Stimulated activated memory B cell treated with anti-CD40 and anti-IgM and Interleukin-4, amounts not matched to agents 10 μg/mL and 1 μg/mL and 100 μg/mL, for 72 hours (primary cell): ENCODE data around the gene CAPN10.
"Not testable (repeated sequence)": the region's sequence is repeated elsewhere in the genome, so short reads cannot be mapped to it uniquely, and the experiment has no call there.

Experiments
- ATAC-seq: fragments of 150-1000 bp; cut with Tn5 transposase; 2 replicates; pipeline ENCODE4 v1.10.0; 2021
- H3K27ac Mint-ChIP-seq: one replicate; pipeline ENCODE4 v1.8.0; 2022; ENCODE audit warnings: mild to moderate bottlenecking, mixed read lengths
- H3K27me3 Mint-ChIP-seq: one replicate; pipeline ENCODE4 v1.8.0; 2022; ENCODE audit warnings: mixed read lengths
- H3K36me3 Mint-ChIP-seq: one replicate; pipeline ENCODE4 v1.8.0; 2022; ENCODE audit warnings: mixed read lengths
- H3K4me1 Mint-ChIP-seq: one replicate; pipeline ENCODE4 v1.8.0; 2022; ENCODE audit warnings: mixed read lengths
- H3K4me3 Mint-ChIP-seq: one replicate; pipeline ENCODE4 v1.8.0; 2022; ENCODE audit warnings: mild to moderate bottlenecking, moderate library complexity, mixed read lengths
- H3K9me3 Mint-ChIP-seq: one replicate; pipeline ENCODE4 v1.8.0; 2022; ENCODE audit warnings: mixed read lengths

CAPN10 gene, protein sequence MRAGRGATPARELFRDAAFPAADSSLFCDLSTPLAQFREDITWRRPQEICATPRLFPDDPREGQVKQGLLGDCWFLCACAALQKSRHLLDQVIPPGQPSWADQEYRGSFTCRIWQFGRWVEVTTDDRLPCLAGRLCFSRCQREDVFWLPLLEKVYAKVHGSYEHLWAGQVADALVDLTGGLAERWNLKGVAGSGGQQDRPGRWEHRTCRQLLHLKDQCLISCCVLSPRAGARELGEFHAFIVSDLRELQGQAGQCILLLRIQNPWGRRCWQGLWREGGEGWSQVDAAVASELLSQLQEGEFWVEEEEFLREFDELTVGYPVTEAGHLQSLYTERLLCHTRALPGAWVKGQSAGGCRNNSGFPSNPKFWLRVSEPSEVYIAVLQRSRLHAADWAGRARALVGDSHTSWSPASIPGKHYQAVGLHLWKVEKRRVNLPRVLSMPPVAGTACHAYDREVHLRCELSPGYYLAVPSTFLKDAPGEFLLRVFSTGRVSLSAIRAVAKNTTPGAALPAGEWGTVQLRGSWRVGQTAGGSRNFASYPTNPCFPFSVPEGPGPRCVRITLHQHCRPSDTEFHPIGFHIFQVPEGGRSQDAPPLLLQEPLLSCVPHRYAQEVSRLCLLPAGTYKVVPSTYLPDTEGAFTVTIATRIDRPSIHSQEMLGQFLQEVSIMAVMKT

DNA sequence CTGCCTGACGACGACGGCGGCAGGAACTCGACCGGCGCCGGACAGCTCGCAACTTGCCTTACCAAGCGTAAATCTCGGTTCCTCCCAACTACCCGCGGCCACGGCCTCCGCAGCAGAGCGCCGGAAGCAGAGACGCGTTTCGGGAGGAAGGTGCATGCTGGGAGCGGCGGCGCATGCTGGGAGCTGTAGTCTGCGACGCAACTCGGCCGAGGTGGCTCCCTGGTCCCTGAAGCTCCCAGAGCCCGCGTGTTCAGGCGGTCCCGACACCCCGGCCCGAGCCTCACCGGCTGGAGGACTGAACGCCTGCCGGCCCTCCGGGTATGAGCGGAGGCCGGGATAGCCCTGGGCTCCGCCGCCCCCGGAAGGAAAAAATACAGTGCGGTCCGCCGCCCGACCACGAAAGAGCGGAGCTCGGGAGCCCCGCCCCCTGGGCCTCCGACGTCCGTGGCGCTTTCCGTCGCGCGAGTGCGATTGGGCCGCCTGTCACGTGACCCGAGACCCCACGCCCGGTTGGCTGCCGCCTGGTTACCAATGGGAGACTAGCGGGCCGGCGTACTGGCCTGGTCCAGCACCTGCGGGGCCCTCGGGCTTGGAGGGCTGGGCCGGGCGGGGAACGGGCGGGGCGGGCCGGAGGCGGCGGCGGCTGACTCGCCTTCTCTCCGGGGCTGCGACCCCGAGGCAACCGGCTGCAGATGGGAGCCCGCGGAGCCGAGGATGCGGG is at the start of gene CAPN10:
Gene CAPN10, plus strand, starts transcription at position 537 of the 721 bp plus-strand sequence. Its CDS starts 178 bp downstream, at position 715.
- peak within 1 kb of the TSS; percentile 89 for H3K4me3 Mint-ChIP-seq
- H3K27ac Mint-ChIP-seq: peak within 1 kb of the TSS; percentile 94
- H3K9me3 Mint-ChIP-seq: no peaks in the 10 kb centered on the region
- ATAC-seq: peak; percentile 90
- peaks cover 66% of the 10 kb centered on the region for H3K4me1 Mint-ChIP-seq
- H3K36me3 Mint-ChIP-seq: peaks cover 25% of the 10 kb centered on the region
- no peaks in the 10 kb centered on the region for H3K27me3 Mint-ChIP-seq

DNA sequence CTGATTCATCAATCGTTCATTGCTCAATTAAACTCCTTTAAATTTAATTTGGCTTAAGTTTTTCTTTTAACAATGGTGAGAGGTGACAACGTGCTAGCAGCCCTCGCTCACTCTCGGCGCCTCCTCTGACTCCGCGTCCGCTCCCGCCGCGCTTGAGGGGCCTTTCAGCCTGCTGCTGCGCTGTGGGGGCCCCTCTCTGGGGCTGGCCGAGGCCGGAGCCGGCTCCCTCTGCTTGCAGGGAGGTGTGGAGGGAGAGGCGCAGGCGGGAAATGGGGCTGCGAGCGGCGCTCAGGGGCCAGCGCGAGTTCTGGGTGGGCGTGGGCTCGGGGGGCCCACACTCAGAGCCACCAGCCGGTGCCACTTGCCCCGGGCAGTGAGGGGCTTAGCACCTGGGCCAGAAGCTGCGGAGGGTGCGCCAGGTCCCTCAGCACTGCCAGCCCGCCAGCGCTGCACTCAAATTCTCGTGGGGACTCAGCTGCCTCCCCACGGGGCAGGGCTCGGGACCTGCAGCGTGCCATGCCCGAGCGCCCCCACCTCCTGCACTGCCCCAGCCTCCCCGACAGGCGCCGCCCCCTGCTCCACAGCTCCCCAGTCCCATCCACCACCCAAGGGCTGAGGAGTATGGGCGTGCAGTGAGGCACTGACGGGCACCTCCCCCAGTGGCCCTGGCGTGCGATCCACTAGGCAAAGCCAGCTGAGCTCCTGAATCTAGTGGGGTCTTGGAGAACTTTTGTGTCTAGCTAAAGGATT is 48.3 kb upstream of the CAPN10 start:
- Mint-ChIP-seq H3K9me3 (peaks cover 3% of the 10 kb centered on the region), H3K4me1 (peaks cover 11% of the 10 kb centered on the region), H3K27ac (no peak overlapping the region), H3K4me3 (no peak overlapping the region), H3K36me3 (peaks cover 72% of the 10 kb centered on the region), H3K27me3 (no peaks in the 10 kb centered on the region)
- no peak for ATAC-seq

DNA sequence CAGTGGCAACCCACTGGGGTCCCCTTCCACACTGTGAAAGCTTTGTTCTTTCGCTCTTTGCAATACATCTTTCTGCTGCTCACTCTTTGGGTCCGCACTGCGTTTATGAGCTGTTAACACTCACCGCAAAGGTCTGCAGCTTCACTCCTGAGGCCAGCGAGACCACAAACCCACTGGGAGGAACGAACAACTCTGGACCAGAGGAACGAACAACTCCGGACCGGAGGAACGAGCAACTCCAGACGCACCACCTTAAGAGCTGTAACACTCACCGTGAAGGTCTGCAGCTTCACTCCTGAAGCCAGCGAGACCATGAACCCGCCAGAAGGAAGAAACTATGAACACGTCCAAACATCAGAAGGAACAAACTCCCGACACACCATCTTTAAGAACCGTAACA is 47.4 kb upstream of the CAPN10 start:
- H3K36me3 Mint-ChIP-seq: peaks cover 72% of the 10 kb centered on the region
- not testable (repeated sequence) for H3K27me3 Mint-ChIP-seq, ATAC-seq, H3K9me3 Mint-ChIP-seq, H3K27ac Mint-ChIP-seq, H3K4me3 Mint-ChIP-seq
- peaks cover 11% of the 10 kb centered on the region for H3K4me1 Mint-ChIP-seq

DNA sequence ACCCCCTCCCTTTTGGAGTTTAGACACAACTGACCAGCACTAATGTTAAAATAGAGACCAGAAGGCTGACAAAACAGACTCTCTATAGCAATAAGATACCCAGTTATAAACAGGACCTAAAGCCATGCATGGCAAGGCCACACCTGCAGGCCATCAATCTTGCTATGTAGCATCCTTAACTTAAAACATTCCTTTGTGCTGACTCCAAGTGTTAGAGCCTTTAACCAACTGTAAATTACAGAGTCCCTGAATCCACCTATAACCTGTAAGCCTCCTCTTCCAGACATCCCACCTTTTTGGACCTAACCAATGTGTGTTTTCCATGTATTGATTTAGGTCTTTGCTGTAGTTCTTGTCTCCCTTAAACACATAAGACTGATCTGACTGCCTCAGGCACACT is 46.6 kb upstream of the CAPN10 start:
- Mint-ChIP-seq H3K4me3 (no peak overlapping the region), H3K9me3 (no peaks in the 10 kb centered on the region), H3K36me3 (peaks cover 68% of the 10 kb centered on the region), H3K4me1 (peaks cover 11% of the 10 kb centered on the region), H3K27me3 (no peaks in the 10 kb centered on the region), H3K27ac (no peak overlapping the region)
- ATAC-seq: no peak

DNA sequence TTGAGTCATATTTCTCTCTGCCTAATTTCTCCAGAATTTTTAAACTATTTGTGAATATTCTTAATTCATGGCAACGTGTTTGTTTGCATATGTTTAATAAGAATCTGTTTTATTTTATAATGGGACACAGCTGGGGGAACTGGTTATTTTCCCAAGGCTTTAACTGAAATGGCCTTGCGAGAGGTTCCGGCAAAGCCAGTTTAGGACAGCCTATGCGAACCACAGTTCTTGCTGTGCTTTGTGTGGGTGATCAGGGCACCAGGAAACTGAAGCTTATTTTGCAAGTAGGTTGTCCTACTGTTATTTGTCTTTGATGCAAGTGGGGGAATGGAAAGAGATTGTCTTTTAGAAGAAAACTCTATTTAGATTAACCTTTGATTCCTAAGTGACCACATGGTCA is 35.2 kb upstream of the CAPN10 start:
- H3K4me1 Mint-ChIP-seq: peaks cover 18% of the 10 kb centered on the region
- no peaks in the 10 kb centered on the region for H3K27me3 Mint-ChIP-seq
- no peak overlapping the region for H3K4me3 Mint-ChIP-seq
- no peak for ATAC-seq
- H3K36me3 Mint-ChIP-seq: peaks cover 34% of the 10 kb centered on the region
- peak overlapping the region; percentile 73 for H3K27ac Mint-ChIP-seq
- H3K9me3 Mint-ChIP-seq: no peaks in the 10 kb centered on the region

DNA sequence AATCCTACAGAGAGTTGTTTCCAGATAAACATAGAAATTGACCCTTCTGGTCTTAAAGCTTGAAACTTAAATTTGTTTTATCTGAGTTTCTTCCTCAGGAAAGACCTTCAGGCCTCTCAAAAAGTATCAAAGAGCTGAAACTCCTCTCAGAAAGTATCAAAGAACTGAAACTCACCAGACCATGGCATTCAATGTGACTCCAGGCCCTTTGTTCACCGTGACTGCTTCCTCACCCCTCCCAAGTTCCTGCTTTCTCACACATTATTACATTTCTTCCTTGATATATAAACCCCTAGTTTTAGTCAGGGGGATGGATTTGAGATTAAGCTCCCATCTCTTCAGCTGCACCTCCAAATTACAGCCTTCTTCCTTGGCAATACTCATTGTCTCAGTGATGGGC is 34.7 kb upstream of the CAPN10 start:
- Mint-ChIP-seq H3K36me3 (peaks cover 34% of the 10 kb centered on the region), H3K9me3 (no peaks in the 10 kb centered on the region), H3K4me1 (peaks cover 23% of the 10 kb centered on the region), H3K4me3 (no peak overlapping the region), H3K27ac (peak overlapping the region; percentile 73), H3K27me3 (no peaks in the 10 kb centered on the region)
- ATAC-seq: no peak

DNA sequence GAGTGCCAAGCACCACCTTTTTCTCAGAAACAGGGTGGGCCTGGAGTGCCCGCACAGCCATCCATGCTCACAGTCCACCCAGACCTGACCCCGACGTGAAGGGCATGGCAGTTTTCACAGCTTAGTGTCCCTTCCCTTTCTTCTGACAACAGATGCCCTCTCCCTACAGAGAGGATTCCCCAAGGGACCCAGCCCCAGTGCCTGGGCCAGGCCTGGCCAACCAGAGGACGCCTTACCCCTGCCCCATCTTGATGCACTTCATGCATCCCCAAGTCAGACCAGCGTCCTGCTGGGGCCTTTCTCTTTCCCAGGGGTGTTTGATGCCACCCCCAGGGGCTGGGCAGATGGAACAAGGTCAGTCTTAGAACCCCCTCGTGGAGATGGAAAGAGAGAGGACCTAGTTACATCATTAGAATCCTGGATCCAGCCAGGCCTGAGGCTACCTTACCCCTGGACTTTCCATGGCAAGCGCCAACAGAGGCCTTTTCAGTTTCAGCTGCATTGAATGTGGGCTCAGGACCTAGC is 32.5 kb upstream of the CAPN10 start:
- H3K4me3 Mint-ChIP-seq: no peak overlapping the region
- ATAC-seq: no peak
- no peaks in the 10 kb centered on the region for H3K9me3 Mint-ChIP-seq
- peaks cover 40% of the 10 kb centered on the region for H3K36me3 Mint-ChIP-seq
- no peaks in the 10 kb centered on the region for H3K27me3 Mint-ChIP-seq
- peaks cover 38% of the 10 kb centered on the region for H3K4me1 Mint-ChIP-seq
- H3K27ac Mint-ChIP-seq: no peak overlapping the region

DNA sequence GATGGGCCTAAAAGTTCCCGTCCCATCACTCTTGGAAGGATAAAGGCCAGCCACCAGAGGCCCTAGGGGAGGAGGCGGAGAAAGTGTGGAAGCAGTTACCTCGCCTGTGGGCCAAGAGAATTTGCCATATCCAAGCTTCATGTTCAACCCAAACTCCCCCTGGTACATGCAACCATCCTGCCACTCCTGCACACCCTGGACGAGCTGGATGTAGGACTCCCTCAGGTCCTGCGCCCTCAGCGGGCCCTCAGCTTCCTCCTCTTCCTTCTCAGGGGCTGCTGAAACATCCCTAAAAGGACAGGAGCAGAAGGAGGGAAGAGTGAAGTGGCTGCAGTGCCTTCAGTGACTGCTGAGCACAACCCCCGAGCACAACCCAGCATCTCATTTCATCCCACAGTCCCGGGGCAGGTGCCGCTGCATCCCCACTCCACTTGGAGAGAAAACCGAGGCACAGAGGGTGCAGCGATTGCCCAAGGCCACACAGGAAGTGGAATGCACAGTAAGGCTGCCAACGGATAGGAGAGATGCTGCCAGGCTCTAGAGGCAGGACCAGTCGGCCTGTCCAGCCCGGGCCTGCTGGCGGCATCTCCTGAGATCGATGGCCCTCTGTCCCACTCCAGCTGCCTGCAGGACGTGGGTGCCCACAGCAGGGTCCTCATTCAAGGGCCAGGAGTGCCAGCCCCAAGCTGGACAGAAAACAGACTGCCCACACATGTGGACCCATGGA is 31.6 kb upstream of the CAPN10 start:
- H3K4me3 Mint-ChIP-seq: no peak overlapping the region

DNA sequence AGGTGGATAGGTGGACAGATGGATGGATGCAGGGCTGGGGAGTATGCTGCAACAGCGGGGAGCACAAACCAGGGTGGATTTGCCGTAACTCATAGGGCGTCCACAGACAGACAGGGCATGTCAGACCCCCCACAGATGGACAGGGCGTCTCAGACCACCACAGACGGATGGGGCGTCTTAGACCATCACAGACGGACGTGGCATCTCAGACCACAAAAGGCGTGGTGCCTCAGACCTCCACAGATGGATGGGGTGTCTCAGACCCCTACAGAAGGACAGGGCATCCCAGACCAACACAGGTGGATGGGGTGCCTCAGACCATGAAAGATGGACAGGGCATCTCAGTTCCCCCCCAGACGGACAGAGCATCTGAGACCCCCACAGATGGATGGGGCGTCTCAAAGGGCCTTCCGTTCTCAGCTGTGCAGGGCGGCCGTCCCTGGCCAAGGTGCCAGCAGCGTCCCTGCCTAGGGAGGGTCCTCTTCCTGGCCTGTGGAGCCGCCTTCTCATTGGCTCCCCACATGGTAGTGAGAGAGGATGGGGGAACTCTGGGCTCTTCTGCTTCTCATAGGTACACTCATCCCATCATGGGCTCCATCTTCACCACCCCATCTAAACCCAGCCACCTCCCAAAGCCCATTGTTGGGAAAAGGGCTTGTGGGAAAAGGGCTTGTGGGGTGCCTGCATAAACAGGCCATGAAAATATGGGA is 30.8 kb upstream of the CAPN10 start:
- Mint-ChIP-seq H3K27ac (no peak overlapping the region), H3K36me3 (peaks cover 39% of the 10 kb centered on the region), H3K4me1 (peaks cover 50% of the 10 kb centered on the region), H3K4me3 (no peak overlapping the region), H3K27me3 (no peaks in the 10 kb centered on the region), H3K9me3 (no peaks in the 10 kb centered on the region)
- ATAC-seq: no peak

More for the DNA sequence above, 31.6 kb upstream of the CAPN10 start:
- peaks cover 47% of the 10 kb centered on the region for H3K4me1 Mint-ChIP-seq
- H3K27ac Mint-ChIP-seq: no peak overlapping the region
- no peaks in the 10 kb centered on the region for H3K27me3 Mint-ChIP-seq
- H3K9me3 Mint-ChIP-seq: no peaks in the 10 kb centered on the region
- ATAC-seq: no peak
- H3K36me3 Mint-ChIP-seq: peaks cover 45% of the 10 kb centered on the region

DNA sequence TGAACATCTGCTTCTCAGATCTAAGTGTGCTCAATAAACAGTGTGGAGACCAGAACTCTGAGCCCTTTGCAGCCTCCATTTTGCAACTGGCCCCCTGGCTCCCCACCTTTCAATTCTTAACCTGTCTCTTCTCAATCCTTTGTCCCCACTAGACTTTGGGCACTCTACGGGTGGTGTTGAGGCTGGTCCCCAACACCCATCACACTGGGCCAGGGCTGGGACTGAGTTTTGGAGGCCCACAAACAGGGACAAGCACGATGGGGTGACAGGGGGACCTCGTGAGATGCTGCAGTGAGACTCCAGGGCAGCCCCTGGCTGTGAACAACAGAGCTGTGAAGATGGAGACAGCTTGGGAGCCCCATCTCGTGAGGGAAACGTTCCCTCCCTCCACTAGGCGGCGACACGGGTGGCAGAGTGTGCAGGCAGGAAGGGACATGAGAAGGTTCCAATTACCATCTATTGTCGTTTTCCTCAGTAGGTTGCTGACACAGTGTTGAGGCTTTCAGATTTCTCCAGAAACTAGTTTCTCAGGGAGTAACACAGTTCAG is 29.9 kb upstream of the CAPN10 start:
- Mint-ChIP-seq H3K27me3 (no peaks in the 10 kb centered on the region), H3K4me1 (peaks cover 52% of the 10 kb centered on the region), H3K9me3 (no peaks in the 10 kb centered on the region), H3K27ac (no peak overlapping the region), H3K4me3 (peak overlapping the region; percentile 1), H3K36me3 (peaks cover 34% of the 10 kb centered on the region)
- no peak for ATAC-seq

DNA sequence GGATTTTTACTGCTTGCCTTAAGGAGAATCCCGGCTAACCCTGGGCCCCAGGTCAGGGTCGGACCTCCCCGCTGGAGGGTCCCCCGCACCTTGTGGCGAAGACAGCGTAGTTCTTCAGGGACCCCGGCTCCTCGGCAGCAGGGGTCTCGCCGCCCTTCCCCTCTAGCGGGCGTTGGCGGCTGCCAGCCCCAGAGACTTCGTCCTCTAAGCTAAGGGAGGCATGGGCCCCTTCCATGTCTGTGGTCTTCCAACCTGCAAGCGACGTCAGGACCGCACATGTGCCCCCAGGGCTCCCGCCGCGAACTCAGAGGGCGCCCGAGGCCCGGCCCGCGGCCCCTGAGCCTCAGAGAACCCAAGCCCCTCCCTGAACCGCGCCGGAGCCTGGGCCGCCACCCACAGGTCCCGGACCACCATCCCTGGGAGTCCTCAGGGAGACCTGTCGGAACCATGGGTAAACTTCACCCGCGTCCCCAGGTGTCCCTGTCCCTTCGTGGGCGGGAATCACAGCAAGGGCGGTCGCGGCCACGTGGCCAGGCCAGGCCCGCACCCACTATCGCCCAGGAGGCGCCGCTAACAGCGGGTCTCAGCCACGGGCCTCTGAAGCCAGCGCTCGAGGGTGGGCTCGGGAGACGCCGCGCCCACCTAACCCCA is 29.3 kb upstream of the CAPN10 start:
- no peaks in the 10 kb centered on the region for H3K9me3 Mint-ChIP-seq
- ATAC-seq: no peak
- no peaks in the 10 kb centered on the region for H3K27me3 Mint-ChIP-seq
- peaks cover 52% of the 10 kb centered on the region for H3K4me1 Mint-ChIP-seq
- H3K27ac Mint-ChIP-seq: no peak overlapping the region
- H3K36me3 Mint-ChIP-seq: peaks cover 32% of the 10 kb centered on the region
- peak overlapping the region; percentile 1 for H3K4me3 Mint-ChIP-seq

DNA sequence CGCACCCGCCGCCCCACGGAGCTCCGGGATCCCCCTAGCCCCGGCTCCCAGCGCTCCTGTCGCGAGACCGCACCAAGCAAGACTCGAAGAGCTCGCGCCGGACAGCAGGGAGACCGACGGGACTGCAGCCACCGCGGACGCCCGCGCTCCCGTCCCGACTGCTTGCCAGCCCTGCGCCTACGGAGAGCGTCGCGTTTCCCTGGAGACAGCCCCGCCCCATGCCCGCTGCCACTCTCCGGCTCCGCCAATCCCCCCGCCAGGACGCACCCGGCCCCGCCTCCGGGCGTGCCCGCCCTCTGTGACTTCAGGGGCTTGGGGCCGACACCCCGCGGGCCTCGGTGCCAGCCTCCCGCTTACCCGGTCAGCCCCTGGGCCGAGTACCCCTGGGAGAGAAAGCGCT is 28.7 kb upstream of the CAPN10 start, which contains the start of gene ANKMY1:
Gene ANKMY1, minus strand, starts transcription at position 181 of the 400 bp plus-strand sequence. CDS start 653 bp downstream, outside the sequence.
- Mint-ChIP-seq H3K27ac (peak within 1 kb of the TSS; percentile 46), H3K27me3 (no peaks in the 10 kb centered on the region)

DNA sequence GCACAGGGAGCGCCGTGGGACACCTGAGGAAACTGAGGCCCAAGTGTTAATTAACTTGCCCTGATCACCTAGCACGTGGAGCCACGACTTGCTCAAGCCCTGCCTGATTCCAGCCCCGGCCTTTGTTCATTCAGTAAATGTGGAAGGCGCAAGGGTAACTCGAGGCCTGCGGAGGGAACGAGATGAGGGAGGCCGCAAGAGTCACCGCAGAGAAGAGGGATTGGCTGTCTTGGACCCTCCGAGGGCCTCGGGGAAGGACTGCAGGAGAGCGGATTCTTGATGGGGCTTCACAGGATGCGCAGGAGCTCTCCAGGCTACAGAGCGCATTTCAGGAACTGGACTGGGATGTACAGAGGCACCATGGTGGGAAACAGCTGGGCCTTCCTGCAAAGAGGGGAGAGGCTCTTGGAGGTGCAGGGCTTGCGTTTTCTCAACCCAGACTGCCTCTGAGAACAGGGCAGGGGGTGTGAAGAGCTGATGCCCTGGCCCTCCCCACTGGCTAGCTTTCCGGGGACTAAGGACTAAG is 28.2 kb upstream of the CAPN10 start:
- ATAC-seq: no peak
- peaks cover 31% of the 10 kb centered on the region for H3K36me3 Mint-ChIP-seq
- no peaks in the 10 kb centered on the region for H3K27me3 Mint-ChIP-seq
- peak overlapping the region; percentile 91 for H3K4me3 Mint-ChIP-seq
- peaks cover 52% of the 10 kb centered on the region for H3K4me1 Mint-ChIP-seq
- H3K27ac Mint-ChIP-seq: peak overlapping the region; percentile 46
- no peaks in the 10 kb centered on the region for H3K9me3 Mint-ChIP-seq

More for the DNA sequence above, 28.7 kb upstream of the CAPN10 start, which contains the start of gene ANKMY1:
- Mint-ChIP-seq H3K36me3 (peaks cover 31% of the 10 kb centered on the region), H3K4me3 (peak within 1 kb of the TSS; percentile 91), H3K4me1 (peaks cover 52% of the 10 kb centered on the region), H3K9me3 (no peaks in the 10 kb centered on the region)
- ATAC-seq: no peak
